ENCODE measurements around the gene FAM240B.

FAM240B gene

DNA sequence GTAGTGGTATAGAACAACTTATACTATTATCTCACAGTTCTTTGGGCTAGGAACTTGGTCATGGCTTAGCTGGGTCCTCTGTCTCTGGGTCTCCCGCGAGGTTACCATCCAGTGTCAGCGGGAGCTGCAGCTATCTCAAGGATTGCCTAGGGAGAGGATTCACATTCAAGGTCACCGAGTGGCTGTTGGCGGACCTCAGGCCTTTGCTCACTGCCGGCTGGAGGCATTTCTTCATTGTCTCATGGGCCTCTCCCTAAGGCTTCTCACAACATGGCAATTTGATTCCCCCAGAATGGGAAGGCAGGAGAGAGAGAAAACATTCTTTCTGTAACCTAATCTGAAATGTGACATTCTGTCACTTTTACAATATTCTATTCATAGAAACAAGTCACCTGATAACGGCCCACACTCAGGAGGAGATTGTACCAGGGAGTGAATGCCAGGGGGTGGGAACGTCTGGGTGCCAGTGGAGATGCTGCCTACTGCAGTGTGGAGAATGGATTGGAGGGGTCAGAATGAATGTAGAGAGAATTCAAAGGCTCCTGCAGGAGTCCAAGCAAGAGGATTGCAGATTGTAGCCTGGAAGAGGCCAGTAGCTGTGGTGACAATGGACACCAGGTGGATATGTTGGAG, 70.1 kb downstream of the FAM240B start:
- no peak overlapping the region for H3K9ac ChIP-seq (ENCODE audit: low read length)
- H3K4me1 ChIP-seq (ENCODE audit: insufficient read depth, low read length, severe bottlenecking): peaks cover 17% of the 10 kb centered on the region
- no peaks in the 10 kb centered on the region for H3K36me3 ChIP-seq (ENCODE audit: insufficient read depth, low read length)
- H2AFZ ChIP-seq (ENCODE audit: low read length): no peak overlapping the region
- H3K4me2 ChIP-seq (ENCODE audit: low read length): no peak overlapping the region
- no peaks in the 10 kb centered on the region for H3K9me2 ChIP-seq (ENCODE audit: low read depth, low read length)
- no peaks in the 10 kb centered on the region for H3K27me3 ChIP-seq (ENCODE audit: insufficient read depth, low read length)
- no peaks in the 10 kb centered on the region for H4K20me1 ChIP-seq (ENCODE audit: insufficient read depth, low read length)
- H3K79me2 ChIP-seq (ENCODE audit: insufficient read depth, low read length): no peaks in the 10 kb centered on the region
- no peaks in the 10 kb centered on the region for H3K9me3 ChIP-seq (ENCODE audit: low read length)
- no peak overlapping the region for H3K4me3 ChIP-seq (ENCODE audit: low read depth, low read length, poor library complexity, severe bottlenecking)
- no peak overlapping the region for H3K27ac ChIP-seq (ENCODE audit: low read depth, low read length, poor library complexity, severe bottlenecking)
- TF ChIP-seq CTCF (IDR thresholded peaks at IDR 0.05; ENCODE audit: low read length): no peak
- no peak for TF ChIP-seq EZH2 (IDR thresholded peaks at IDR 0.05; ENCODE audit: borderline replicate concordance, low read length)
- no peaks in the 10 kb centered on the region for H3F3A ChIP-seq (ENCODE audit: insufficient read depth, low read length)

DNA sequence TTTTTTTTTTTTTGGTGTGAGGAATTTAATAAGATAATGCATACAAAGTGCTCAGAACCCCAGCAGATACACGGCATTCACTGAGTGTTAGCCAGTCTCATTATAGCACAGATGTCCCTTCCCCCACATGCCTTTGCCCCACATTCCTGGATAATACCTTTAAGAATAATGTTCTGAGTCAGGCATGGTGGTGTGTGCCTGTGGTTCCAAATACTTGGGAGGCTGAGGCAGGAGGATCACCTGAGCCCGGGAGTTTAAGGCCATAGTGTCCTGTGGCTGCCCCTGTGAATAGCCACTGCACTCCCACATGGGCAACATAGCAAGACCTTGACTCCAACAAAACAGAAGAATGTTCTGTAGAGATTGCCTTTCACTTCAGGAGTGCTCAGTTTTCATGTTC, 75.3 kb downstream of the FAM240B start:
- no peak overlapping the region for H3K4me3 ChIP-seq (ENCODE audit: low read depth, low read length, poor library complexity, severe bottlenecking)

More for the DNA sequence above, 75.3 kb downstream of the FAM240B start:
- H3K9me3 ChIP-seq (ENCODE audit: low read length): no peaks in the 10 kb centered on the region
- H3K79me2 ChIP-seq (ENCODE audit: insufficient read depth, low read length): no peaks in the 10 kb centered on the region
- no peak overlapping the region for H3K4me2 ChIP-seq (ENCODE audit: low read length)
- H3F3A ChIP-seq (ENCODE audit: insufficient read depth, low read length): no peaks in the 10 kb centered on the region
- no peak overlapping the region for H3K9ac ChIP-seq (ENCODE audit: low read length)
- no peaks in the 10 kb centered on the region for H3K27me3 ChIP-seq (ENCODE audit: insufficient read depth, low read length)
- no peak overlapping the region for H2AFZ ChIP-seq (ENCODE audit: low read length)
- H3K36me3 ChIP-seq (ENCODE audit: insufficient read depth, low read length): no peaks in the 10 kb centered on the region
- no peaks in the 10 kb centered on the region for H4K20me1 ChIP-seq (ENCODE audit: insufficient read depth, low read length)
- no peaks in the 10 kb centered on the region for H3K9me2 ChIP-seq (ENCODE audit: low read depth, low read length)
- TF ChIP-seq CTCF (IDR thresholded peaks at IDR 0.05; ENCODE audit: low read length) (no peak), EZH2 (IDR thresholded peaks at IDR 0.05; ENCODE audit: borderline replicate concordance, low read length) (no peak)
- H3K4me1 ChIP-seq (ENCODE audit: insufficient read depth, low read length, severe bottlenecking): no peaks in the 10 kb centered on the region
- H3K27ac ChIP-seq (ENCODE audit: low read depth, low read length, poor library complexity, severe bottlenecking): no peak overlapping the region

Data from OCI-LY1 (cell line).